Measurements from ENCODE around the gene LAMB2. TPM values are rescaled to one million over a fixed set of nuclear protein-coding genes. Genes with fewer than 3 reads are reported as not detected.
A peak's percentile ranks its signal among the peaks of the same experiment; 100 is the strongest.

LAMB2 gene
- total RNA-seq, 2 donors from 2014 or later: 0.65 to 3.3 TPM

DNA sequence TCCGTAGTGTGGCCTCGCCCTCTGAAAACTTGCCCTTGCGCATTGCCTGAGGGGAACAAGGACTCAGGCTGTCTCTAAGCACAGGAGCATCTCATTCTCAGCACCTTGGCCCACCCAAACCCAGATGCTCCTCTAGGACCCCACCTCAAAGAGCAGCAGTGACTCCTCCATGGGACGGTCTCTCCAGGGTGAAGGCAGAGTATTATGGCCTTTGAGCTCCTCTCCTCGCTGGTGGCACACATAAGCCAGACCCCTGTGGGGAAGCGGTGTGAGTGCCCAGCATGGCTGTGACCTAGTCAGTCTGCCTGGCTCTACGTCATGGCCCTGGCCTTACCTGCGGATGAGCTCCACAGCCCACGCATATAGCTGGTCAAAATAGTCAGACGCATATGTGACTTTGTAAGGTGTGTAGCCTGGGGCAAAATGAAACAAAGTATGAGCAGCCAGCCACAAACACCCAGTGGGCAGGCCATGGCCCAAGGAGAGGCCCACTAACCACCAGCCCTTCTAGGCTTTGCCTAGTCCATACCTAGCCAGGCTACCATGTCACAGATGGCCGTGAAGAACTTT lies 32.7 kb downstream of the LAMB2 start:
- Mint-ChIP-seq H3K36me3 (ENCODE audit: low read depth) (peaks cover 3% of the 10 kb centered on the region), H3K27me3 (no peaks in the 10 kb centered on the region), H3K4me1 (peaks cover 24% of the 10 kb centered on the region), H3K4me3 (no peak overlapping the region), H3K27ac (no peak overlapping the region)
- H3K9me3 ChIP-seq (ENCODE audit: control insufficient read depth, low read length, poor library complexity, severe bottlenecking): no peaks in the 10 kb centered on the region
- DNase-seq (no peak), ATAC-seq (no peak)

DNA sequence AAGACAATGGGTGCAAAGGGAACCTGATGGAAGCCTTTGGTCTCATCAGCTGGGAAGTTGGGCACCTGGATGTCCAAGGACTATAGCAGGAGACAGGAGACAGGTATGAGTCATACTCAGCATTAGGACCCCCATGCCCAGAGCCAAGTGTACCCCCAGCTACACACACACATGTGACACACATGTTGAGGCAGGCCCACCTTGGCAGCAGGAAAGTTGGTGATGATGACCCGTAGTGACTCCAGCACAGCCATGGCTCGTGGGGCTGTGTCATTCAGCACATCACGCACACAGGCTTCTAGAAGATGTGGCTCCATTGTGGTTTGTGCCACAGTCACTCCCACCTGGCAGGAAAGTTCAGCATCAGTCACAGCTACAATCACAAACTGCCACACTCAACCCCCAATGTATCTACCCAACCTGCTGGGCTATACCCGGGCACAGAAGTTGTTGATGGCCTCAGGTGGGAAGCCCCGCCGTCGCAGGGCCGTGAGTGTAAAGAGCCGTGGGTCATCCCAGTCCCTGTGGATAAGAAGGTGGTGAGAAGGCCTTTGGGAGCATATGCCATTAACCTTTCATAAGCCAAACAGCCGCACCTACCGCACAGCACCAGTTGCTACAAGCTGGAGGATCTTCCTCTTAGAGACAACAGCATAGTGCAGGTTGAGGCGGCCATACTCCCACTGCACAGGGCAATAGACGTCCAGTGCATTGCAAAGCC lies 33.8 kb downstream of the LAMB2 start:
- Mint-ChIP-seq H3K4me3 (no peak overlapping the region), H3K36me3 (ENCODE audit: low read depth) (peaks cover 3% of the 10 kb centered on the region), H3K27me3 (no peaks in the 10 kb centered on the region), H3K4me1 (peaks cover 21% of the 10 kb centered on the region), H3K27ac (no peak overlapping the region)
- no peak for ATAC-seq
- DNase-seq: no peak
- no peaks in the 10 kb centered on the region for H3K9me3 ChIP-seq (ENCODE audit: control insufficient read depth, low read length, poor library complexity, severe bottlenecking)

DNA sequence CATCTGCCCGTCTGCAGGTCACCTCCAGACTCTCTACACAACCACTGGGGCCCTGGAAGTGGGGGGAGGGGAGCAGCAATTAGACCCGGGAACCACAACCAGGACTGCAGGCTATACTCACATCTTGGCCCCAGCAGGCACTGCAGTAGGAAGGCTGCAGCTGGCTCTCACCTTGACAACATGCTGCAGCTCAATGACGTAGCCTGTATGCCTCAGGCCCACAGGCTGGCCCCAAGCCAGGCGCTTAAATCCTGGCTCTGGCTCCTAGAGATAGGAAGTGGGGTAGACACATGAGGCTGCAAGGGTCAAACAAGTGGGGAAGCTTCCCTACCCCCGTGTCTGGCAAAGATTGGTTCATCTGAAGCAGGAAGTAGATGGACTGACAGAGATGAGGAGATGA lies 34.4 kb downstream of the LAMB2 start:
- peaks cover 16% of the 10 kb centered on the region for H3K4me1 Mint-ChIP-seq
- no peak overlapping the region for H3K4me3 Mint-ChIP-seq

DNA sequence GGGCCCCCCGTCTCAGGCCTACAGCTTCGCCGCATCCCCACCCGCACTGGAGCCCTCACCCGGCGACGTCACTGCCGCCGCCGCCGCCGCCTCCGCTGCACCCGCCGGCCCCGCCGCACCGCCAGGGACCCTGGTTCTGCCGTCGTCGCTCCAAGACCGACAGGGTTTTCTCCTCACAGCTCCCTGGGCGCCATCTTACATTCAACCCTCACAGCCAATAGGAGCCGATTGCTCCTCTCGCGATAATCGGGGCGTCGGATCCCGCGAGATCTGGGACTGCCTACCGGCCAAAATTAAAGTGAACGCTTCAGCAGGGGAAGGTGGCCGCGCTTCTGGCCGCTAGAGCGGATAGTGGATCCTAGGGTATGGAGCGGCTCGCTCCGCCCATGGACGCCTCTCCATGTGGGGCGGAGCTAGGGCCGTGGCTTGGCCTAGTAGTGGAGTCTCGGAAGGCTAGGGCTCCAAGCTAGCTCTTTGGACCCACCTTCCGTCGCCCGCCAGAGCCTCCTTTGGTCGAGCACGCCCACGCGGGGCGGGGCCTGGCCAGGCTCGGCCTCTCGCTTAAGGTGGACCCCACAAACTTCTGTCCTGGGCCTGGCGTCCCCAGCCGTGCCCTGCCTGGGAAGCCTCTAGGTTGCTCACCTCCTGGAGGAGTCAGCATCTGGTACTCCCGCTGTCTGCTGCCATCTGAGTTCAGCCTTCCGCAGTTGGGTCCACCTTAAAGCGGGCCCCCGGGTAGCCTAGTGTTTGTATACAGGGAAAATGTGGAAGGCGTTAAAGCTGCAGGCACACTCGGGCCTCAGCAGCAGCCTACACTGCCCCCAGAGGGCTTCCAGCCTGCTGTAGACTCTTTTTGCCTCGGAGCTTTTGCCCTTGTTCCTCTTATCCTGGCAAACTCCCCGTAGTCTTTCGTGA lies 38.7 kb downstream of the LAMB2 start, which contains the start of gene QRICH1:
QRICH1 (minus strand) TSS at position 219 of the 915 bp plus-strand sequence. CDS start 17,054 bp downstream, outside the sequence.
- Mint-ChIP-seq H3K27me3 (no peaks in the 10 kb centered on the region), H3K4me1 (peaks cover 31% of the 10 kb centered on the region), H3K27ac (peak within 1 kb of the TSS; percentile 96), H3K36me3 (ENCODE audit: low read depth) (peaks cover 3% of the 10 kb centered on the region), H3K4me3 (peak within 1 kb of the TSS; percentile 98)
- ATAC-seq (peak; percentile 83), DNase-seq (peak; percentile 84 to 94 (median 88))
- H3K9me3 ChIP-seq (ENCODE audit: control insufficient read depth, low read length, poor library complexity, severe bottlenecking): no peaks in the 10 kb centered on the region

More for the DNA sequence above, 34.4 kb downstream of the LAMB2 start:
- DNase-seq: no peak
- no peak for ATAC-seq
- no peak overlapping the region for H3K27ac Mint-ChIP-seq
- H3K36me3 Mint-ChIP-seq (ENCODE audit: low read depth): peaks cover 6% of the 10 kb centered on the region
- no peaks in the 10 kb centered on the region for H3K27me3 Mint-ChIP-seq
- no peaks in the 10 kb centered on the region for H3K9me3 ChIP-seq (ENCODE audit: control insufficient read depth, low read length, poor library complexity, severe bottlenecking)

DNA sequence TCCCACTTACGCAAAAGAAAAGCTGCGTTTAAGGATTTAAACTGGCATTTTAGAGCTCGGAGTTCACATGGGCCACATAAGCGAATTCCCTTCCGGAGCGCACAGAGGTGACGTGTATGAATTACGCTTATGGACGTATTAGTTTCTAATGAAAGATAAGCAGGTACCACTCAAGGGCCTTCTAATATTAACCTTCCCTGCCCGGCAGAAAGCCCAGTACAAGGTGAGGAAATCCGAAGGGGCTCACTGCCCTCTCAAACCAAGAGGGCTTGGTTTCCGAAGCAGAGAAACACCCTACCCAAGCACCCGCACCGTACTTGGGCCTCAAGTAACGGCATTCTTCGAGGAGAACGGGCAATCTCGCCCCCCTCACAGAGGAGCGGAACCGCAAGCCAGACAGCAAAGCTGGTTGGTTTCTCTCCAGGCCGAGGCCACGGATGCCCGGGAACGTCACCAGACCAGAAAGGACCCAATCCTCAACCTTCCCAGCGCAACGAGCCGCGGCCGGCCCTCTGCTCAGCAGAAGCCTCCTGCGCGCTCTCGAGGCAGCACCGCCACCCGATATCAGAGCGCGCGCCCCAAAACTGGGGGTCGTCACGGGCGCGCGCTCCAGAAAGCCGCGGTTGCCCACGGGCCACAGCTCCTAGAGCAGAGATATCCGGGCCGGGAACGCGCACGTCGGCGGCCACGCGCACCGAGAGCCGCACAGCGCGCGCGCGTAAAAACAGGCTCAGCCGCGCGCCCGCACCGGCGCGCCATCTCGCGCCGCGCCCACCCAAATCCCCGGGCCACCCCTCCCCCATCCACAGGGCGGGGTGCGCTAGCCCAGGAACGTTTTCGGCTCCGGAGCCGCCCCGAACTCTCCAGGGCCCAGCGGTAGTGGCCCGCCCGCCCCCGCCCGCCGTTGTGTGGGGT lies 39.7 kb downstream of the LAMB2 start:
- peak; percentile 69 to 72 (median 71) for DNase-seq
- H3K4me3 Mint-ChIP-seq: peak overlapping the region; percentile 98
- H3K9me3 ChIP-seq (ENCODE audit: control insufficient read depth, low read length, poor library complexity, severe bottlenecking): no peaks in the 10 kb centered on the region
- peak; percentile 39 for ATAC-seq
- peaks cover 3% of the 10 kb centered on the region for H3K36me3 Mint-ChIP-seq (ENCODE audit: low read depth)
- H3K27me3 Mint-ChIP-seq: no peaks in the 10 kb centered on the region
- peaks cover 33% of the 10 kb centered on the region for H3K4me1 Mint-ChIP-seq
- H3K27ac Mint-ChIP-seq: peak overlapping the region; percentile 96

DNA sequence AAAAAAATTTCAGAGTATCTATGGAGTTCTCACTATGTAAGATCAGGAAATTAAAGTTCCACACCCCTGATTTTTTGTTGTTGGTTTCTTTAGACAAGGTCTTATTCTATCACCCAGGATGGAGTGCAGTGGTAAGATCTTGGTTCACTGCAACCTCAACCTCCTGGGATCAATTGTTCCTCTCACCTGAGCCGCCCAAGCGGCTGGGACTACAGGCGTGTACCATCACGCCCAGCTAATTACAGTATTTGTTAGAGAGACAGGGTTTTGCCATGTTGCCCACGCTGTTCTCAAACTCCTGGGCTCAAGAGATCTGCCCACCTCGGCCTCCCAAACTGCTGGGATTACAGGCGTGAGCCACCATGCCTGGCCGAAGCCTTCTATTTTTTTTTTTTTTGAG lies 51.4 kb downstream of the LAMB2 start:
- H3K27me3 Mint-ChIP-seq: no peaks in the 10 kb centered on the region
- DNase-seq (no peak), ATAC-seq (no peak)
- H3K4me1 Mint-ChIP-seq: peaks cover 8% of the 10 kb centered on the region
- H3K4me3 Mint-ChIP-seq: no peak overlapping the region
- H3K27ac Mint-ChIP-seq: no peak overlapping the region
- no peaks in the 10 kb centered on the region for H3K36me3 Mint-ChIP-seq (ENCODE audit: low read depth)
- H3K9me3 ChIP-seq (ENCODE audit: control insufficient read depth, low read length, poor library complexity, severe bottlenecking): no peaks in the 10 kb centered on the region

DNA sequence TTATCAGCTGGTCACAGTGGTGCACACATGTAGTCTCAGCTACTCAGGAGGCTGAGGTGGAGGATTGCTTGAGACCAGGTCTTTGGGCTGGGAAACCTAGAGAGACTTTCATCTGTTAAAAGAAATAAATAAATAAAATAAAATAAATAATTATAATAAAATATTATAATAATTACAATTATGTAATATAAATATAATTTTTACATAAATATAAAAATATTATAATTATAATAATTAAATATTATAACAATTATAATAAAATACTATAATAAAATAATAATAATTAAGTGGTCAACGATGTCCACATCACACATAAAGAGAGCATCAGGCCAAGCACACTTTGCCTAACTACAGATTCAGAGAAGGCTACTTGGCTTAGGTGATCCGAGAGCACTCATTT lies 53.6 kb downstream of the LAMB2 start:
- DNase-seq (no peak), ATAC-seq (no peak)
- no peaks in the 10 kb centered on the region for H3K27me3 Mint-ChIP-seq
- H3K4me3 Mint-ChIP-seq: no peak overlapping the region
- H3K27ac Mint-ChIP-seq: peak overlapping the region; percentile 65
- peaks cover 5% of the 10 kb centered on the region for H3K4me1 Mint-ChIP-seq
- H3K36me3 Mint-ChIP-seq (ENCODE audit: low read depth): no peaks in the 10 kb centered on the region
- H3K9me3 ChIP-seq (ENCODE audit: control insufficient read depth, low read length, poor library complexity, severe bottlenecking): no peaks in the 10 kb centered on the region

DNA sequence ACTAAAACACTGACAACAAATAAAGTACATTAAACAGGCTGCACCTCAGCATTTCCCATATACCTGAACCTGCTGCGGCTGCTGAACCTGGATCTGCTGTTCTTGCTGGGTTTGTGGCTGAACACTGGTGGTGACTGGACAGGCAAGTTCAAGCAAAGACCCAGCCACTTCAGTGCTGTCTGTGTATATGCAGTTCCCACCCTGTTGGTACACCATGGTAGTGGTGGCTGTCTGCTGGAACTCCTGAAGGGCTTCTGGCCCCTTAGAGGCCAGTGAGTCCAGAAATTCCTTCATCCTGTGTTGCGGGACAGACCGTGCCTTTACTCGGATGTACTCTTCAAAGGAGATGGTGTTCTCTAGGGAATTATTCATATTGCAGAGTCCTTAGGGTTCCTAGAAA lies 56.2 kb downstream of the LAMB2 start:
- Mint-ChIP-seq H3K4me3 (no peak overlapping the region), H3K4me1 (peaks cover 8% of the 10 kb centered on the region), H3K27ac (no peak overlapping the region), H3K36me3 (ENCODE audit: low read depth) (peaks cover 2% of the 10 kb centered on the region), H3K27me3 (no peaks in the 10 kb centered on the region)
- H3K9me3 ChIP-seq (ENCODE audit: control insufficient read depth, low read length, poor library complexity, severe bottlenecking): no peaks in the 10 kb centered on the region
- DNase-seq (no peak), ATAC-seq (no peak)

DNA sequence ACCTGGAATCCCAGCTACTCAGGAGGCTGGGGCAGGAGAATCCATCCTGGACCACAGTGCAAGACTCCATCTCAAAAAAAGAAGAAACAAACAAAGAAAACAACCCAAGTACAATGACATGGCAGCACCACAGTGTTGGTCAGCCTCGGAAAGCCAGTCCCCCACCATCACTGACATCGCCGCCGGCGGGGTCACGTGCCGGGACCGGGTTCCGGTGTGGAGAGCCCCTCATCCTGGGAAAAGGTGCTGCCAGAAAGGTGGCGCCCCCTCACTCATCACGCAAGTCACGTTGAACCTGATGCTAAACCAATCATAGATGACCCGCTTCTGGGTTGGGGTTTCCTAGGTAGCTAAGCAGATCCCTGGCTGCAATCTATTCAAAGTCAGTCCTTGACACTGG lies 56.7 kb downstream of the LAMB2 start:
- no peak for DNase-seq
- Mint-ChIP-seq H3K27me3 (no peaks in the 10 kb centered on the region), H3K4me1 (peaks cover 6% of the 10 kb centered on the region), H3K27ac (no peak overlapping the region), H3K4me3 (no peak overlapping the region), H3K36me3 (ENCODE audit: low read depth) (peaks cover 2% of the 10 kb centered on the region)
- ATAC-seq: no peak
- H3K9me3 ChIP-seq (ENCODE audit: control insufficient read depth, low read length, poor library complexity, severe bottlenecking): no peaks in the 10 kb centered on the region

Other genes starting within 250 kb of the LAMB2 start
- 10 to 100 TPM in 1 of 2 donors, 1 to 10 TPM in 1; 6.9 to 14.5 TPM for gene SLC25A20, start 234.2 kb downstream of the LAMB2 start, total RNA-seq
- 100 to 1,000 TPM; 166 to 201 TPM for gene ARIH2, start 214.2 kb downstream of the LAMB2 start, total RNA-seq
- 10 to 100 TPM; 37.8 to 43.2 TPM for gene P4HTM, start 142.8 kb downstream of the LAMB2 start, total RNA-seq
- 100 to 1,000 TPM; 181 to 202 TPM for gene WDR6, start 125.7 kb downstream of the LAMB2 start, total RNA-seq
- gene DALRD3, start 114.5 kb downstream of the LAMB2 start, total RNA-seq: 10 to 100 TPM; 21.2 to 27.4 TPM
- 10 to 100 TPM; 61.3 to 62.9 TPM for gene NDUFAF3, start 110.9 kb downstream of the LAMB2 start, total RNA-seq
- 100 to 1,000 TPM in 1 of 2 donors, 10 to 100 TPM in 1; 96.8 to 108 TPM for gene IMPDH2, start 103.7 kb downstream of the LAMB2 start, total RNA-seq
- 100 to 1,000 TPM; 196 to 206 TPM for gene QRICH1, start 39.0 kb downstream of the LAMB2 start, total RNA-seq
- 100 to 1,000 TPM; 214 to 269 TPM for gene QARS1, start 28.3 kb downstream of the LAMB2 start, total RNA-seq
- gene USP19, start 12.2 kb downstream of the LAMB2 start, total RNA-seq: 10 to 100 TPM; 51.4 to 56.6 TPM
- 10 to 100 TPM; 13.7 to 13.9 TPM for gene CCDC71, start 33.3 kb upstream of the LAMB2 start, total RNA-seq
- gene KLHDC8B, start 38.5 kb upstream of the LAMB2 start, total RNA-seq: 1 to 10 TPM; 1.7 to 8.7 TPM
- gene C3orf62, start 144.2 kb upstream of the LAMB2 start, total RNA-seq: 10 to 100 TPM in 1 of 2 donors, 1 to 10 TPM in 1; 7.3 to 11.1 TPM
- 100 to 1,000 TPM; 101 to 110 TPM for gene USP4, start 207.0 kb upstream of the LAMB2 start, total RNA-seq
- gene GPX1, start 225.3 kb upstream of the LAMB2 start, total RNA-seq: 100 to 1,000 TPM in 1 of 2 donors, 10 to 100 TPM in 1; 75.6 to 326 TPM